HepG2 (cell line): Measurements from ENCODE around the gene IL1RL2. TPM values are rescaled to one million over a fixed set of nuclear protein-coding genes. Genes with fewer than 3 reads are reported as not detected.

ENCODE experiments used
- ARID2 ChIP-seq: sonication (generic); formaldehyde crosslinking; IDR thresholded peaks from 2 replicates; pipeline ENCODE4 v1.8.1; 2022; ENCODE audit warnings: mild to moderate bottlenecking, missing genetic modification reagents, borderline replicate concordance
- ATAD3A ChIP-seq: sonication (generic); formaldehyde crosslinking; IDR thresholded peaks from 2 replicates; pipeline ENCODE4 v1.4.0; 2020; ENCODE audit warnings: missing genetic modification reagents
- CREM ChIP-seq, 2 experiments: sonication (generic) in 1 of 2; formaldehyde crosslinking in 1 of 2; IDR thresholded peaks; 2 replicates each; pipeline versions ENCODE4 v1.4.0 to v1.6.1; 2016 to 2020; ENCODE audit warnings: antibody characterized with exemption in 1 of 2, mild to moderate bottlenecking in 1 of 2, missing genetic modification reagents in 1 of 2
- DNMT1 ChIP-seq: sonication (generic); formaldehyde crosslinking; IDR thresholded peaks from 2 replicates; pipeline ENCODE4 v1.5.1; 2020; ENCODE audit warnings: mild to moderate bottlenecking, missing genetic modification reagents
- EEA1 ChIP-seq: sonication (generic); formaldehyde crosslinking; IDR thresholded peaks from 2 replicates; pipeline ENCODE4 v1.5.1; 2020; ENCODE audit warnings: mild to moderate bottlenecking, missing genetic modification reagents, borderline replicate concordance
- ETV6 ChIP-seq: sonication (generic); formaldehyde crosslinking; conservative IDR thresholded peaks from 2 replicates; pipeline ENCODE4 v1.4.0; 2020; ENCODE audit warnings: missing genetic modification reagents
- EZH2 ChIP-seq: conservative IDR thresholded peaks from 2 replicates; pipeline ENCODE4 v1.6.1; 2012; ENCODE audit warnings: mild to moderate bottlenecking, low read depth, low read length, moderate library complexity
- KDM5B ChIP-seq: sonication (generic); formaldehyde crosslinking; IDR thresholded peaks from 2 replicates; pipeline ENCODE4 v1.4.0; 2020; ENCODE audit warnings: missing genetic modification reagents, mild to moderate bottlenecking, borderline replicate concordance
- KLF16 ChIP-seq, 2 experiments: sonication (generic) in 1 of 2; formaldehyde crosslinking in 1 of 2; IDR thresholded peaks; 2 replicates each; pipeline versions ENCODE4 v1.6.1 to v1.8.0; 2016 to 2023; ENCODE audit warnings: missing genetic modification reagents in 2 of 2, missing compliant biosample characterization in 1 of 2
- MED13 ChIP-seq: sonication (generic); formaldehyde crosslinking; IDR thresholded peaks from 2 replicates; pipeline ENCODE4 v1.5.0; 2020; ENCODE audit warnings: missing genetic modification reagents
- NCOA5 ChIP-seq: sonication (generic); formaldehyde crosslinking; IDR thresholded peaks from 2 replicates; pipeline ENCODE4 v1.4.0; 2020; ENCODE audit warnings: missing genetic modification reagents
- NFIB ChIP-seq: sonication (generic); formaldehyde crosslinking; IDR thresholded peaks from 2 replicates; pipeline ENCODE4 v1.9.0; 2021; ENCODE audit warnings: missing genetic modification reagents, mild to moderate bottlenecking, borderline replicate concordance
- NR2F2 ChIP-seq: IDR thresholded peaks from 2 replicates; pipeline ENCODE4 v1.6.1; 2012; ENCODE audit warnings: low read depth, inconsistent platforms, borderline replicate concordance
- SALL1 ChIP-seq: sonication (generic); formaldehyde crosslinking; IDR thresholded peaks from 2 replicates; pipeline ENCODE4 v1.8.0; 2022; ENCODE audit warnings: mild to moderate bottlenecking, missing genetic modification reagents
- SP2 ChIP-seq: sonication (generic); formaldehyde crosslinking; IDR thresholded peaks from 2 replicates; pipeline ENCODE4 v1.5.1; 2020; ENCODE audit warnings: mild to moderate bottlenecking, missing genetic modification reagents
- ZFP36 ChIP-seq: fragments of 150-350 bp; IDR thresholded peaks from 2 replicates; pipeline ENCODE4 v1.6.1; 2018; ENCODE audit warnings: borderline replicate concordance, low read length, low read depth; ENCODE audit not compliant: partially characterized antibody
- ZNF644 ChIP-seq: IDR thresholded peaks from 2 replicates; pipeline ENCODE4 v1.6.1; 2016; ENCODE audit warnings: low read depth
- ZNF775 ChIP-seq: sonication (generic); formaldehyde crosslinking; IDR thresholded peaks from 2 replicates; pipeline ENCODE4 v1.4.0; 2020; ENCODE audit warnings: missing genetic modification reagents, mild to moderate bottlenecking, moderate library complexity, borderline replicate concordance
- polyA plus RNA-seq, 8 experiments: library from polyadenylated mRNA; depleted of rRNA in 3 of 8; stranded (reverse) in 7 of 8; unstranded in 1 of 8; fragments of >200 nt; fragmentation: Illumina TruSeq in 4 of 8; extraction: Trizol in 4 of 8; gene quantifications; 2 replicates each; pipeline versions ENCODE4 v1.2.1 to v1.2.3, GENCODE V29; 2011 to 2016; ENCODE audit warnings: low read depth in 4 of 8, missing spikeins in 1 of 8, mixed read lengths in 1 of 8; ENCODE audit not compliant: insufficient read depth in 1 of 8
- total RNA-seq, 5 experiments: library from RNA; depleted of rRNA; stranded (reverse); fragments of >200 nt; fragmentation: Illumina TruSeq; extraction: Trizol; gene quantifications; 2 replicates each; pipeline ENCODE4 v1.2.3, GENCODE V29; 2016; ENCODE audit warnings: low read depth in 1 of 5
- TF ChIP-seq, protein P1 (sequence below): sonication (generic); formaldehyde crosslinking; IDR thresholded peaks from 2 replicates; pipeline ENCODE4 v1.9.0; 2022; ENCODE audit warnings: missing genetic modification reagents, mild to moderate bottlenecking, borderline replicate concordance
- TF ChIP-seq, protein P2 (sequence below): sonication (generic); formaldehyde crosslinking; IDR thresholded peaks from 2 replicates; pipeline ENCODE4 v1.4.0; 2020; ENCODE audit warnings: missing genetic modification reagents, borderline replicate concordance
- TF ChIP-seq, protein P3 (sequence below), 2 experiments: sonication (generic) in 1 of 2; formaldehyde crosslinking in 1 of 2; IDR thresholded peaks; 2 replicates each; pipeline versions ENCODE4 v1.4.0 to v1.6.1; 2018 to 2020; ENCODE audit warnings: missing genetic modification reagents in 2 of 2, borderline replicate concordance in 1 of 2, low read depth in 1 of 2, mild to moderate bottlenecking in 1 of 2, missing biosample characterization in 1 of 2
- TF ChIP-seq, protein P4 (sequence below): sonication (generic); formaldehyde crosslinking; IDR thresholded peaks from 2 replicates; pipeline ENCODE4 v1.4.0; 2020; ENCODE audit warnings: missing genetic modification reagents

IL1RL2 gene
- total and polyA plus RNA-seq, 2 of the 13 experiments (the other 11 are each of a cell fraction or from before 2014, with no cell fraction given) = 0.03 TPM; not detected in 1

DNA sequence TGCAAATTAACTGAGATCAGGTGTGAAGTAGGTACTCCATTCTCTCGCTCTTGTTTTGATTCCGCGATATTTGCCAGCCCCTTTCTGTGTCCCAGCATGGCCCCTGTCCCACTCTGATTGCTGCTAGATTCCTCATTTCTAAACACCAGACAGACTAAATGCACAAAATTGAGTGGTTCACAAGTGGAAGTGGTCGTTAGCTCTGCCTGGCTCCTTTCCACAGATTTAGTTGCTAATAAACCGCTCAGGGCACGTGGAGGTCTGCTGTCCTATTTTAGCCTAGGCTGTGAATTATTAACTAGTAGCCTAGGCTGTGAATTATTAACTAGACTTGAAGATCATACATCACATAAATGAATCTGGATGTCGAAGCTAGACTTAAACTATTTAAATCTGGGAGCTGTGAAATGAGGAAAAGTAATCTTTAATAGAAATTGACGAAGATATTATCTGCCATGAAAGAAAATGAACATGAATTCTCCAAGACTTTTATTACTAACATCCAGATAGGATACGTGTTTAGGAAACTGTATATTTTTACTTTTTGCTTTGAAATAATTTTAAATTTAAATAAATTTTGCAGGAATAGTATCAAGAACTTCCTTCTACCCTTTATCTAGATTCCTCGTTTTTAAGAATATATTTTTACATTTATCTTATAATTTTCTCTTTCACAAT lies 3.7 kb downstream of the IL1RL2 start (continued):
- TF ChIP-seq EZH2 (no peak), KDM5B (CRISPR knock-in tag) (no peak), SP2 (no peak), SALL1 (peak; percentile 80), ZFP36 (no peak), NFIB (CRISPR knock-in tag) (no peak), ZNF644 (CRISPR knock-in tag) (no peak), NR2F2 (no peak), DNMT1 (CRISPR knock-in tag) (no peak), ATAD3A (CRISPR knock-in tag) (no peak), MED13 (CRISPR knock-in tag) (no peak), CREM (IDR thresholded peaks at IDR 0.05) (no peak), CREM (CRISPR knock-in tag; IDR thresholded peaks at IDR 0.05) (no peak), KLF16 (CRISPR knock-in tag; IDR thresholded peaks at IDR 0.05) (peak in 1 of 2 experiments; percentile 66; a peak in 2 of 4 replicates), EEA1 (CRISPR knock-in tag) (no peak), ETV6 (CRISPR knock-in tag) (no peak), ZNF775 (CRISPR knock-in tag) (no peak), NCOA5 (CRISPR knock-in tag) (no peak), ARID2 (peak; percentile 57; the same call in 1 of the 2 replicates)
- TF ChIP-seq, protein P1, sequence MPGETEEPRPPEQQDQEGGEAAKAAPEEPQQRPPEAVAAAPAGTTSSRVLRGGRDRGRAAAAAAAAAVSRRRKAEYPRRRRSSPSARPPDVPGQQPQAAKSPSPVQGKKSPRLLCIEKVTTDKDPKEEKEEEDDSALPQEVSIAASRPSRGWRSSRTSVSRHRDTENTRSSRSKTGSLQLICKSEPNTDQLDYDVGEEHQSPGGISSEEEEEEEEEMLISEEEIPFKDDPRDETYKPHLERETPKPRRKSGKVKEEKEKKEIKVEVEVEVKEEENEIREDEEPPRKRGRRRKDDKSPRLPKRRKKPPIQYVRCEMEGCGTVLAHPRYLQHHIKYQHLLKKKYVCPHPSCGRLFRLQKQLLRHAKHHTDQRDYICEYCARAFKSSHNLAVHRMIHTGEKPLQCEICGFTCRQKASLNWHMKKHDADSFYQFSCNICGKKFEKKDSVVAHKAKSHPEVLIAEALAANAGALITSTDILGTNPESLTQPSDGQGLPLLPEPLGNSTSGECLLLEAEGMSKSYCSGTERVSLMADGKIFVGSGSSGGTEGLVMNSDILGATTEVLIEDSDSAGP (CRISPR knock-in tag) = no peak
- TF ChIP-seq, protein P2, sequence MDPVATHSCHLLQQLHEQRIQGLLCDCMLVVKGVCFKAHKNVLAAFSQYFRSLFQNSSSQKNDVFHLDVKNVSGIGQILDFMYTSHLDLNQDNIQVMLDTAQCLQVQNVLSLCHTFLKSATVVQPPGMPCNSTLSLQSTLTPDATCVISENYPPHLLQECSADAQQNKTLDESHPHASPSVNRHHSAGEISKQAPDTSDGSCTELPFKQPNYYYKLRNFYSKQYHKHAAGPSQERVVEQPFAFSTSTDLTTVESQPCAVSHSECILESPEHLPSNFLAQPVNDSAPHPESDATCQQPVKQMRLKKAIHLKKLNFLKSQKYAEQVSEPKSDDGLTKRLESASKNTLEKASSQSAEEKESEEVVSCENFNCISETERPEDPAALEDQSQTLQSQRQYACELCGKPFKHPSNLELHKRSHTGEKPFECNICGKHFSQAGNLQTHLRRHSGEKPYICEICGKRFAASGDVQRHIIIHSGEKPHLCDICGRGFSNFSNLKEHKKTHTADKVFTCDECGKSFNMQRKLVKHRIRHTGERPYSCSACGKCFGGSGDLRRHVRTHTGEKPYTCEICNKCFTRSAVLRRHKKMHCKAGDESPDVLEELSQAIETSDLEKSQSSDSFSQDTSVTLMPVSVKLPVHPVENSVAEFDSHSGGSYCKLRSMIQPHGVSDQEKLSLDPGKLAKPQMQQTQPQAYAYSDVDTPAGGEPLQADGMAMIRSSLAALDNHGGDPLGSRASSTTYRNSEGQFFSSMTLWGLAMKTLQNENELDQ (CRISPR knock-in tag) = 0 out of 2 replicates have a peak, but pooled peaks have one; percentile 11
- TF ChIP-seq, protein P3, sequence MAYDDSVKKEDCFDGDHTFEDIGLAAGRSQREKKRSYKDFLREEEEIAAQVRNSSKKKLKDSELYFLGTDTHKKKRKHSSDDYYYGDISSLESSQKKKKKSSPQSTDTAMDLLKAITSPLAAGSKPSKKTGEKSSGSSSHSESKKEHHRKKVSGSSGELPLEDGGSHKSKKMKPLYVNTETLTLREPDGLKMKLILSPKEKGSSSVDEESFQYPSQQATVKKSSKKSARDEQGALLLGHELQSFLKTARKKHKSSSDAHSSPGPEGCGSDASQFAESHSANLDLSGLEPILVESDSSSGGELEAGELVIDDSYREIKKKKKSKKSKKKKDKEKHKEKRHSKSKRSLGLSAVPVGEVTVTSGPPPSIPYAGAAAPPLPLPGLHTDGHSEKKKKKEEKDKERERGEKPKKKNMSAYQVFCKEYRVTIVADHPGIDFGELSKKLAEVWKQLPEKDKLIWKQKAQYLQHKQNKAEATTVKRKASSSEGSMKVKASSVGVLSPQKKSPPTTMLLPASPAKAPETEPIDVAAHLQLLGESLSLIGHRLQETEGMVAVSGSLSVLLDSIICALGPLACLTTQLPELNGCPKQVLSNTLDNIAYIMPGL (CRISPR knock-in tag; IDR thresholded peaks at IDR 0.05; ENCODE audit: borderline replicate concordance in 1 of 2, low read depth in 1 of 2) = no peak
- TF ChIP-seq, protein P4, sequence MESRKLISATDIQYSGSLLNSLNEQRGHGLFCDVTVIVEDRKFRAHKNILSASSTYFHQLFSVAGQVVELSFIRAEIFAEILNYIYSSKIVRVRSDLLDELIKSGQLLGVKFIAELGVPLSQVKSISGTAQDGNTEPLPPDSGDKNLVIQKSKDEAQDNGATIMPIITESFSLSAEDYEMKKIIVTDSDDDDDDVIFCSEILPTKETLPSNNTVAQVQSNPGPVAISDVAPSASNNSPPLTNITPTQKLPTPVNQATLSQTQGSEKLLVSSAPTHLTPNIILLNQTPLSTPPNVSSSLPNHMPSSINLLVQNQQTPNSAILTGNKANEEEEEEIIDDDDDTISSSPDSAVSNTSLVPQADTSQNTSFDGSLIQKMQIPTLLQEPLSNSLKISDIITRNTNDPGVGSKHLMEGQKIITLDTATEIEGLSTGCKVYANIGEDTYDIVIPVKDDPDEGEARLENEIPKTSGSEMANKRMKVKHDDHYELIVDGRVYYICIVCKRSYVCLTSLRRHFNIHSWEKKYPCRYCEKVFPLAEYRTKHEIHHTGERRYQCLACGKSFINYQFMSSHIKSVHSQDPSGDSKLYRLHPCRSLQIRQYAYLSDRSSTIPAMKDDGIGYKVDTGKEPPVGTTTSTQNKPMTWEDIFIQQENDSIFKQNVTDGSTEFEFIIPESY (CRISPR knock-in tag) = peak; percentile 48; the same call in 1 of the 2 replicates
